Pulmonary artery endothelial cell (primary cell): Measurements from ENCODE around the gene RGL1. TPM values are rescaled to one million over a fixed set of nuclear protein-coding genes. Genes with fewer than 3 reads are reported as not detected.

Source experiments
- DNase-seq: peaks from one replicate; pipeline ENCODE4 v3.0.0-alpha.2; 2011; ENCODE audit warnings: low read depth, low spot score
- total RNA-seq: library from RNA; depleted of rRNA; stranded (reverse); fragments of >200 nt; gene quantifications from 2 replicates; pipeline ENCODE4 v1.2.3, GENCODE V29; 2014

RGL1 gene
- total RNA-seq, 1 donor from 2014 or later: 40.8 TPM

GRCh38 chr1:183821309-183821888 is 16.5 kb downstream of the RGL1 start:
- DNase-seq: no peak

- DNase-seq: no peak
Observed at GRCh38 chr1:183821889-183822611, 17.1 kb downstream of the RGL1 start.

- DNase-seq: no peak
Observed at GRCh38 chr1:183824291-183824690, 19.4 kb downstream of the RGL1 start.

- no peak for DNase-seq
Observed at GRCh38 chr1:183827801-183828200, 22.9 kb downstream of the RGL1 start.

GRCh38 chr1:183830389-183830788 is 25.5 kb downstream of the RGL1 start:
- DNase-seq: no peak

GRCh38 chr1:183831311-183831710 is 26.4 kb downstream of the RGL1 start:
- no peak for DNase-seq

- DNase-seq: no peak
Observed at GRCh38 chr1:183832459-183832858, 27.5 kb downstream of the RGL1 start.

- no peak for DNase-seq
Observed at GRCh38 chr1:183834568-183834967, 29.6 kb downstream of the RGL1 start.

GRCh38 chr1:183836598-183836997 is 31.7 kb downstream of the RGL1 start:
- DNase-seq: no peak

- no peak for DNase-seq
Observed at GRCh38 chr1:183837062-183837461, 32.1 kb downstream of the RGL1 start.

- peak; percentile 89 for DNase-seq
Observed at GRCh38 chr1:183838221-183838620, 33.3 kb downstream of the RGL1 start.

- no peak for DNase-seq
Observed at GRCh38 chr1:183840140-183840539, 35.2 kb downstream of the RGL1 start.

- no peak for DNase-seq
Observed at GRCh38 chr1:183841550-183841949, 36.6 kb downstream of the RGL1 start.

- peak; percentile 64 for DNase-seq
Observed at GRCh38 chr1:183841950-183842794, 37.3 kb downstream of the RGL1 start.

GRCh38 chr1:183842795-183843144 is 37.9 kb downstream of the RGL1 start:
- DNase-seq: no peak

GRCh38 chr1:183844806-183845205 is 39.9 kb downstream of the RGL1 start:
- no peak for DNase-seq

GRCh38 chr1:183845681-183846080 is 40.8 kb downstream of the RGL1 start:
- no peak for DNase-seq

- no peak for DNase-seq
Observed at GRCh38 chr1:183847641-183848040, 42.7 kb downstream of the RGL1 start.

GRCh38 chr1:183850852-183851251 is 45.9 kb downstream of the RGL1 start:
- DNase-seq: no peak

- DNase-seq: no peak
Observed at GRCh38 chr1:183859119-183859518, 54.2 kb downstream of the RGL1 start.

- no peak for DNase-seq
Observed at GRCh38 chr1:183859831-183860230, 54.9 kb downstream of the RGL1 start.

GRCh38 chr1:183862967-183863366 is 58.0 kb downstream of the RGL1 start:
- DNase-seq: no peak
